ENCODE measurements around the gene NPL.
A peak's percentile ranks its signal among the peaks of the same experiment; 100 is the strongest.

The NPL gene

DNA sequence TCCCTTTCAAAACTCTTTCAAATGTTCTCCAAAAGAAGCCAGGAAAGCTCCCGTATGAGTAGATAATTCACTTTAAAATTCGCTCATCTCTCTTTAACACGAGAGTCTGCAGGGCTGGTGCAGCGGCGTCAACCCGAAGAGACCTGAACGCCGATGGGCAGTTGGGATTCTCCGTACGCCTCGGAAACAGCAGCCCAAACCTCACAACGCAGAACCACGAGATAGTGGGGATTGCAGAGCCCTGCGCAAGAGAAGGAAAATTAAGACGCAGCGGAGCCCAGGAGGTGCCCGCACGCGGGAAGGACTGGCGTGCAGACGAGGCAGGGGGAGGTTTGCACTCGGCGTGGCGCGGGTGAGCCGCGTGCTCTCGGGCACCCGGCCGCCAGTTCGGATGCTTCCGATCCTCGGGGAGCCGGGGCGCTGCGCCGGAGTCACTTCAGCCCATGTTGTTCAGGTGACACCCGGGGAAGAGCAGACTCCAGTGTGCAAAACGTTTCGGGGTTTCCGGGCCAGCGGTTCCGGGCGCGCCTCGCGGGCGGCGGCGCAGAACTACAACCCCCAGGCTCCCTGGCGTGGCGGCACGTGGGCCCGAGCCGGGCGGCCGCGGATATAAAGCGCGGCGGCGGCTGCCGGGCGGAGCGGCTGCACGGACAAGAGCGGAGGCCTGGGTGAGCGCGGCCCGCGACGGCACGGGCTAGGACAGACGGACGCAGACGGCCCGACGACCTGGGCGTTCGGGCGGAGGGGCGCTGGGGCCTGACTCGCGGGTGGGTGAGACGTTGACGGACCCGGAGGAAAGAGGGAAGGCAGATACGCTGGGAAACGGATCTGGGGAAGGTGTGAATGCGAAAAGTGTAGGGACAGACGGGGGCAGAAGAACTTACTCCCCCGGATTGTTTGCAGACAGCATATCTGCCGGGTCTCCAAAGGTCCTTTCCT is at the start of gene NPL:
NPL (plus strand) TSS at position 636 of the 939 bp plus-strand sequence. CDS start 4,599 bp downstream, outside the sequence.
- peak; percentile 60 for DNase-seq

GRCh38 chr1:182740120-182740519 is 49.5 kb upstream of the NPL start:
- DNase-seq, result no peak

DNA sequence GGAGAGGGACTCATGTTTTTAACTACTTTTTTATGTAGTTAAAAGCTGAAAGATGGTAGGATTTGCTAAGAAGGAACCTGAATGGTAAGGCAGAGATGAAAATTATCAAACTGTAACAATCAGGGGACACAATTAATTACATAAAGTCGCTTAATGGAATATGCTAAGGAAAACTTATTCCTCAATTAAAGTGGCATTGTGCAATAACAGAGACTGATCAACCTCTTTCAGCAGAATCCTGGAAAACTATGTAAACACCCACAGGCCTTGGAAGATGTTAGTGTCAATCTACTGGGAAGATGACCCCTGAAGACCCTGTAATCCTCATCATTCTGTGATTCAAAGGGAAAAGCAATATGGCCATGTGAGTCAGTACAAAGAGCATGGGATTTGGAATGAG is 46.8 kb upstream of the NPL start:
- no peak for DNase-seq

GRCh38 chr1:182752077-182752988 is 37.2 kb upstream of the NPL start:
- no peak for DNase-seq

DNA sequence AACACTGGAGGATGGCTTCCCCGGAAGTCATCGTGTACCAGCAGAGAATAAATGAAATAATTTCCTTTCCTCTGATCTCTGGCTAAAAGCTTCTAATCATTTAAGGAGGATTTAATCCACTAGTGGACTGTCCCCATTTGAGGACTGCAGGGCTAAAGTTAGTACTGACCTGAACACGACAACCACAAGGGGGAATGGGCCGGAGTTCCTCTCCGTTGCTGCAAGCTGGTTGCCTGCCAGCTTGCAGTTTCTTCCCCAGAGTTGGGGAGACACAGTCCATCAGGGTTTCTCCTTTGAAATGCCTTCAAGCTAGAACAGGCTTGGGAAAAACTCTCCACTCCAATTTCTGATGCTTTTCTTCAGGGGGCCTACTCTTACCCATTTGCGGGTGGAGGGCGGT is 35.5 kb upstream of the NPL start:
- no peak for DNase-seq

- no peak for DNase-seq
Observed at GRCh38 chr1:182754543-182755314, 34.8 kb upstream of the NPL start.

- DNase-seq, result no peak
Observed at GRCh38 chr1:182755632-182756031, 33.9 kb upstream of the NPL start.

GRCh38 chr1:182756423-182756822 is 33.1 kb upstream of the NPL start:
- DNase-seq, result no peak

- DNase-seq, result no peak
Observed at GRCh38 chr1:182761396-182762395, 27.9 kb upstream of the NPL start.

DNA sequence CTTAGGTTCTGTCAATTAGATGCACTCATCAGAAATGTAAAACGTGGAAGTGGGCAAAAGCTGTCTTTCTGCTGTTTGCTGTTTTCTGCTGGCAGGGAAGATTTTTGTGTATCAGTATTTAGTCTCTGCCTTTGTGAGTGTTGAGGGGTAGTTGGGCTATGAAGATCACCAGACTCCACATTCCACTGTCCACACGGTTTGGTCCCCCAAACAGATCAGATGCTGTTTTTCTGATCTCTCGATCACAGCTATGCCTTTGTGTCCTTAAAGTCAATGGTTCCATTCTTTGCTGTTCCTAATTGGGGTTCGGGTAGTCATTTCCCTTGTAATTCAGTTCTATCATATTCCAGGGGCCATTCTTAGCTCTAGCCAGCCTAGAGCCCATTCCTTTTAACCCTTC is 27.0 kb upstream of the NPL start:
- no peak for DNase-seq

GRCh38 chr1:182764029-182764727 is 25.4 kb upstream of the NPL start:
- no peak for DNase-seq

- no peak for DNase-seq
Observed at GRCh38 chr1:182765391-182765790, 24.2 kb upstream of the NPL start.

- DNase-seq, result no peak
Observed at GRCh38 chr1:182766050-182766449, 23.5 kb upstream of the NPL start.

GRCh38 chr1:182766881-182767645 is 22.5 kb upstream of the NPL start:
- DNase-seq, result no peak

DNA sequence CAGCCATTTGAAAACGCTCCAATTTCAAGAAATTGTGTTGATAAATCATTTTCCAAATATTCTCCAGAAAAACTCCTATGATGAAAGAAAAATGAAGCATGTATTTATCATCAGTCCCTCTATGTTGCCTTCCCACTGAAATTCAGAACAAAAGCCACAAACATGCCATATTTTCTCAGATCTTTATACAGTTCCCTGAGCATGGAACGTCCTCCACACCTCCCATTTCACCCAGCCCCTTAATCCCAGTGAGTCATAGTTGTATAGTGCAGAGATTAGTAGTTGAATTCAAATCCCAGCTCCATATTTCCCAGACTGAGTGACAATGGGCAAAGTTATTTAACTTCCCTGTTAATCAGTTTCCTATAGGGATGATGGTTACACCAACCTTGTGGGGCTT is 20.6 kb upstream of the NPL start:
- DNase-seq, result no peak

- DNase-seq, result no peak
Observed at GRCh38 chr1:182770232-182770631, 19.3 kb upstream of the NPL start.

- no peak for DNase-seq
Observed at GRCh38 chr1:182771187-182771984, 18.2 kb upstream of the NPL start.

DNA sequence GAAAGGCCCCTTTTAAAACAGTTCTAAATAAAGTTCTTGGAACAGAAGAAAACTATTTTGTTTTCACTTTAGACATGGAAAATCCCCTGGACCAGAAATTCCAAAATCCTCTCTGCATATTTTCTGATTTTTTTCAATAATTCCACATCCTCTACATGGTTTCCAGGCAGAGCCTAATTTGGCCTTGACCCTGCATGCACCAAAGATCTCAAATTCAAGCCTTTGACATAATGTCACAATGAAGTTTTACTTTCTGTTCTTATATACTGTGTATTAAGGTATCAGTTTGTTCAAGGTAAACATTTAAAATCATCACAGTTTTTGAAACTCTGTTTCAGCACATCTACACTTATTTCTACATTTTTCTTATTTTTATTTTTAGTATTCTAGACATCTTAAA is 12.2 kb upstream of the NPL start:
- no peak for DNase-seq

DNA sequence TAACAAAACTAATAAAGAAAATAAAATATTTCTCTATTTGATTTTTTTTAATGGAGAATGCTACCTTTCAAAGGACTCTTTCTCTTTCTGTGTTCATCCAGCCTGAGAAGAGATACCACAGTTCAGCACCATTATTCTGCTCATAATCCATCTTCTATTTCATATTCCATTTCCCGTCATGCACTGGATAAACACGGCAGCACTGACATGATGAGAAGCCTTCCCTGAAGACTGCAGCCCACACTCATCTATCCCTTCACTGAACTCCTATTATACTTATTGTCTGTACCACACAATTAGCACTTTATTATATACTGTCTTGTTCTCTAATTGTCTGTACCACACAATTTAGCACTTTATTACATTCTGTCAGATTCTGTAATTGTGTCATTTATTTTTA is 10.7 kb upstream of the NPL start:
- DNase-seq, result no peak
